Body of pancreas (tissue), 4 donors: ENCODE results near the gene ALDH1A2. TPM values are rescaled to one million over a fixed set of nuclear protein-coding genes. Genes with fewer than 3 reads are reported as not detected.

Source experiments
- ATAC-seq: fragments of 150-250 bp; one replicate; pipeline ENCODE4 v1.9.1; 2016
- DNase-seq, 4 donors: peaks; one replicate each; pipeline ENCODE4 v3.0.0-alpha.2; 2019
- H3K27ac ChIP-seq, 4 donors: fragments of 200-600 bp; sonication (generic); 1 replicate in 3 of 4; 2 replicates in 1 of 4; pipeline versions ENCODE4 v1.5.1 to v1.6.1; 2016 to 2019; ENCODE audit warnings: mild to moderate bottlenecking in 1 of 4, mixed read lengths in 1 of 4, moderate library complexity in 1 of 4
- H3K27me3 ChIP-seq, 2 donors: fragments of 200-600 bp; sonication (generic); one replicate each; pipeline ENCODE4 v1.6.0; 2016; ENCODE audit warnings: mild to moderate bottlenecking in 1 of 2
- H3K36me3 ChIP-seq, 2 donors: fragments of 200-600 bp; sonication (generic); replicated peaks in 1 of 2; 2 replicates each; pipeline ENCODE4 v1.5.1; 2016; ENCODE audit warnings: low read depth in 2 of 2; ENCODE audit not compliant: insufficient read depth in 1 of 2
- H3K4me1 ChIP-seq: fragments of 200-600 bp; sonication (generic); one replicate; pipeline ENCODE4 v1.6.0; 2016
- H3K4me3 ChIP-seq, 2 donors: fragments of 200-600 bp; sonication (generic); 1 replicate in 1 of 2; 2 replicates in 1 of 2; pipeline ENCODE4 v1.5.1; 2016 to 2019
- H3K9me3 ChIP-seq, 3 donors: fragments of 200-600 bp; sonication (generic); 1 replicate in 2 of 3; 2 replicates in 1 of 3; pipeline ENCODE4 v1.5.1; 2016
- POLR2A ChIP-seq, 3 donors: fragments of 450-650 bp; IDR thresholded peaks; one replicate each; pipeline ENCODE4 v1.6.1; 2016; ENCODE audit warnings: antibody characterized with exemption in 3 of 3, mild to moderate bottlenecking in 2 of 3
- WGBS, 2 donors: methylation state at CpG; one replicate each; pipeline ENCODE4 v1.1.5; 2017; 5-methylcytosine and 5-hydroxymethylcytosine counted together
- intact Hi-C: fragments of 100-400 bp; cut with DNase I; formaldehyde crosslinking; loops from one replicate; pipeline ENCODE4 v1.15.1; 2023
- total RNA-seq, 2 donors: library from RNA; depleted of rRNA; stranded (reverse); fragments of >200 nt; gene quantifications; one replicate each; pipeline ENCODE4 v1.1.0, GENCODE V29; 2016
- TF ChIP-seq, protein P1 (sequence below), 7 experiments: fragments of 450-650 bp in 4 of 7; fragments of 200-600 bp in 3 of 7; sonication (generic) in 3 of 7; IDR thresholded peaks; one replicate each; pipeline ENCODE4 v1.5.1; 2016 to 2019; ENCODE audit warnings: antibody characterized with exemption in 7 of 7

ALDH1A2 gene
- total RNA-seq, 2 donors from 2014 or later, result 1.6 to 2.1 TPM

DNA sequence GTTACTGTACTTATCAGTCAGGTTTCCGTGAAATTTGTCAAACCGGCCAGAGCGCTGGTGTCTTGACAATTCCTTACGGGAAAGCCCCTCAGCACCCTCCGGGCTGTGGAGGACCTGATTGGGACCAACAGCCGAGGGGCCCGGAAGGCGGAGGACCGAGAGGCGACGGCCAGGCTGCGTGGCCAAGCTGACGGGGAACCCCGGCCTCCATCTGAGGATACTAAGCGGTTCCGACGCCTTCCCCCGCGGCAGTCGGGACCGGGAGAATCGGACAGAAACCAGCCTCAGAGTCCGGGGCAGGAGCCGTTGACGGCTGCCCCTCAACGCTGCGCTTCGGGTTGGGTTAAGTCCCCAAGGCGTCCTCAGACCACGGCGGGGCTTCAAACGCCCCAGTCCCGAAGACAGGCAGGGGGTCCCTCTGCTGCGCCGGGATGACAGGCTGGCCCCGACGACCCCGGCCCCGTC lies 499 bp downstream of the ALDH1A2 start:
- intact Hi-C loops, result no loop called here
- H3K27me3 ChIP-seq, result peaks cover 5 to 17% of the 10 kb centered on the region in 2 donors

DNA sequence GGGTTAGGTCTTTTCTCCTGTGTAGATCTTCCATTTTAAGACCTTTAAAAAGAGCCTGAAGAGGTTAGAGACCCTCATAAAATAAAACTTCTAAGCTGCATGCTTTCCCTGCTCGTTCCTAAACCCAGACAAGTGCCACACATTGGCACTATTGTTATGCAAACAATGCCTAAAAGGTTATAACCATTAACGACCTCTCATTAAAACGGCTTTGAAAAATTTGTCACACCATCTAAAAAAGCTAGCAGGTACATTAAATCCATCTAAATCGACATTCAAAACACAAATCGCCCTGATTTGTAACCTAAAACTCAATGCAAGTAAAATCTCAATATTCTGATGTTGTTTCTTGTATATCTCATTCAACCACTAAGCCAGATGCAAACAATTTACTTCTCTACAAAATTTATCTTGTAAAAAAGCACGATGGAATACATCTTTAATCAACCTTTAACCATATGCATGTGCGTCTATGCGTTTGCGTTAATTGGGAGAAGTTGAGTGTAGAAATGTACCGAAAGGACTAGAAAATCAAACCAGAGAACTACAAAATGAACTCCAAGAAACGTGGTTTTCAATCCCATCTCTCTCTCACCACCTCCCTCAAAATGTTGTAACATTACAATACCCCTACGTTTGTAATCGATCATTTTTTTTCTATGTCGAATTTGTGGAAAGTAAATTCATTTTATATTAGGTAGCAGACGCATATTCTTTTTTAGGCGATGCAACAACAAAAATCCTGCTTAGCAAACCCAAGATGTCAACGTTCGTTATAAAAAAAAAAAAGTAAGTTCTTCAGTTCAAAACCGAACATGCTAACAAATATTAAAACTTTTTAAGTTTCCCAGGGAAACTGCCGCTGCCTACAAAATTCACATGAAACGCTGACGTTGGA lies 1.2 kb downstream of the ALDH1A2 start:
- H3K27me3 ChIP-seq, result peaks cover 5 to 17% of the 10 kb centered on the region in 2 donors
- DNase-seq (no peak), ATAC-seq (no peak)
- no peak for TF ChIP-seq POLR2A (IDR thresholded peaks at IDR 0.05)
- TF ChIP-seq, protein P1, sequence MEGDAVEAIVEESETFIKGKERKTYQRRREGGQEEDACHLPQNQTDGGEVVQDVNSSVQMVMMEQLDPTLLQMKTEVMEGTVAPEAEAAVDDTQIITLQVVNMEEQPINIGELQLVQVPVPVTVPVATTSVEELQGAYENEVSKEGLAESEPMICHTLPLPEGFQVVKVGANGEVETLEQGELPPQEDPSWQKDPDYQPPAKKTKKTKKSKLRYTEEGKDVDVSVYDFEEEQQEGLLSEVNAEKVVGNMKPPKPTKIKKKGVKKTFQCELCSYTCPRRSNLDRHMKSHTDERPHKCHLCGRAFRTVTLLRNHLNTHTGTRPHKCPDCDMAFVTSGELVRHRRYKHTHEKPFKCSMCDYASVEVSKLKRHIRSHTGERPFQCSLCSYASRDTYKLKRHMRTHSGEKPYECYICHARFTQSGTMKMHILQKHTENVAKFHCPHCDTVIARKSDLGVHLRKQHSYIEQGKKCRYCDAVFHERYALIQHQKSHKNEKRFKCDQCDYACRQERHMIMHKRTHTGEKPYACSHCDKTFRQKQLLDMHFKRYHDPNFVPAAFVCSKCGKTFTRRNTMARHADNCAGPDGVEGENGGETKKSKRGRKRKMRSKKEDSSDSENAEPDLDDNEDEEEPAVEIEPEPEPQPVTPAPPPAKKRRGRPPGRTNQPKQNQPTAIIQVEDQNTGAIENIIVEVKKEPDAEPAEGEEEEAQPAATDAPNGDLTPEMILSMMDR (IDR thresholded peaks at IDR 0.05), result no peak
- intact Hi-C loops, result no loop called here
- no peaks in the 10 kb centered on the region for H3K9me3 ChIP-seq
- no peak overlapping the region for H3K4me3 ChIP-seq
- peaks cover 12% of the 10 kb centered on the region for H3K4me1 ChIP-seq
- no peaks in the 10 kb centered on the region for H3K36me3 ChIP-seq
- WGBS, 2 donors, result 20 to 28% methylated on average over 22 of the region's 22 CpGs
- peak overlapping the region in 2 of 4 donors; percentile 73 to 75 for H3K27ac ChIP-seq

More for the DNA sequence above, 499 bp downstream of the ALDH1A2 start:
- peak; percentile 7 to 14 (median 12) for DNase-seq
- H3K9me3 ChIP-seq, result no peaks in the 10 kb centered on the region
- H3K36me3 ChIP-seq, result no peaks in the 10 kb centered on the region
- H3K4me3 ChIP-seq, result peak overlapping the region in 1 of 2 donors; percentile 36
- H3K4me1 ChIP-seq, result peaks cover 12% of the 10 kb centered on the region
- peak; percentile 16 for ATAC-seq
- peak overlapping the region in 3 of 4 donors; percentile 32 to 75 (median 73) for H3K27ac ChIP-seq
- WGBS, 2 donors, result 8 to 12% methylated on average over 8 to 39 of the region's 39 CpGs
- TF ChIP-seq POLR2A (IDR thresholded peaks at IDR 0.05), result no peak
- TF ChIP-seq, protein P1 (IDR thresholded peaks at IDR 0.05), result no peak

DNA sequence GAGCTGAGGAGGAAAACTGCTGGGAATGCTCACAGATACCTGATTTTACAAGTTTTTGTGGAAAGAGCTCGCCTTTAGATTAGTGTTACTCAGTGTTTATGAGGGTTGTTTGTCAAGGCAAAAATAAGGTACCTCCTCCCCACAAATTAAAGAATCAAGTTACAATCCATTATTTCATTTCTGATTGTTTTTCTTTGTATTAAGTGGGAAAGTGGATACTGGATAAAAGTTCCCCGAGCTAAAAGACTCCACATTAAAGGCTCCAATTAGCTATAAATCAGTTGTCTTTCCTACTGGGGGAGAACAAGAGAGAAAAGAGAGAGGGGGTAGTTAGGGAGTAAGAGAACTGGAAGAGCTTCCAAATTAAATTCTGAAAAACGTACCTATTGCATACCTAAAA lies 1.9 kb downstream of the ALDH1A2 start:
- Histone ChIP-seq H3K4me1 (peaks cover 12% of the 10 kb centered on the region), H3K4me3 (no peak overlapping the region), H3K27ac (no peak overlapping the region), H3K9me3 (no peaks in the 10 kb centered on the region), H3K36me3 (no peaks in the 10 kb centered on the region), H3K27me3 (peaks cover 5 to 17% of the 10 kb centered on the region in 2 donors)
- 45 to 50% methylated on average over 3 of the region's 3 CpGs for WGBS, 2 donors
- intact Hi-C loops, result no loop called here
- DNase-seq (no peak), ATAC-seq (no peak)
- TF ChIP-seq, protein P1 (IDR thresholded peaks at IDR 0.05), result no peak
- no peak for TF ChIP-seq POLR2A (IDR thresholded peaks at IDR 0.05)

DNA sequence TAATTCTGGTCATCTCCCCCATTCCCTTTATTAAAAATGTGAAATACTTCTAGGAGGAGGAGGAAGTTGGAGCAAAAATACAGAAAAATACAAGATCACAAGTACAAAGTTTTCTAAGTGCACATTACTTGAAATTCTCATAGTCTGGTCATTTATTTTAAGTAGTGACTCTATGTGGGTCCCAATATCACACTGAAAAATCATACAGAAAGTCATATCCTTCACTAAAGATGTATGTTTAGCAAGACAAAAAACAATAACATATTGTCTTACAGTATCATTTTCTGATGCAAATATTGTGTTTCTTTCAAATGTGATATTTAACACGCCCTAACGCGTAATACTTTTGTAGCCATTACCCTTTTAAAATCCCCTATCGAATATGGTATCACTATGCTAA lies 2.5 kb downstream of the ALDH1A2 start:
- no peaks in the 10 kb centered on the region for H3K36me3 ChIP-seq
- no peak overlapping the region for H3K4me3 ChIP-seq
- ATAC-seq (no peak), DNase-seq (no peak)
- H3K4me1 ChIP-seq, result peaks cover 12% of the 10 kb centered on the region
- no peak overlapping the region for H3K27ac ChIP-seq
- H3K9me3 ChIP-seq, result no peaks in the 10 kb centered on the region
- intact Hi-C loops, result no loop called here
- 85 to 88% methylated on average over 4 of the region's 4 CpGs for WGBS, 2 donors
- peaks cover 5 to 17% of the 10 kb centered on the region in 2 donors for H3K27me3 ChIP-seq
- TF ChIP-seq, protein P1 (IDR thresholded peaks at IDR 0.05), result no peak
- TF ChIP-seq POLR2A (IDR thresholded peaks at IDR 0.05), result no peak
